ENCODE measurements around the gene NEB. TPM values are rescaled to one million over a fixed set of nuclear protein-coding genes. Genes with fewer than 3 reads are reported as not detected.

The NEB gene
- total RNA-seq, 1 donor from 2014 or later, result 0.83 TPM

DNA sequence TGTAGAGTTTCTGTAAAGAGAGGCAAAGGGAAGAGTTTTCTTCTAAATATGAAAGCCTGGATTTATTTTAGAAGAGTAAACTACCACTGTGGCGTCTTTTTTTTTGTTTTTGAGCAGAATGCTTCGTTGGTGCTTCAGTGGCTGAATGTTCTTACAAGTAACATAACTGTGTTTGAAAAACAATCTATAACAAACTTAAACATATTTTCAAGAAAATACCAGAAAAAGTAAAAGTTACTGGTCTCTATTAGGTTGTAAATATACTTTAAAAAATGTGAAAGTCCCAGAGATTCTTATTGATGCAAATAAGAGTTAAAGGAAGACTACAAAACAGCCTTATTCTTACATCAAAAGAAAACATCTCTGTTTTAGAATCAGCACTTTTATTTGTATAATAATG, 76.2 kb downstream of the NEB start:
- no peak for ATAC-seq
- H3K9me3 ChIP-seq, result no peaks in the 10 kb centered on the region
- intact Hi-C loops (cut with DNase I), result no loop called here

DNA sequence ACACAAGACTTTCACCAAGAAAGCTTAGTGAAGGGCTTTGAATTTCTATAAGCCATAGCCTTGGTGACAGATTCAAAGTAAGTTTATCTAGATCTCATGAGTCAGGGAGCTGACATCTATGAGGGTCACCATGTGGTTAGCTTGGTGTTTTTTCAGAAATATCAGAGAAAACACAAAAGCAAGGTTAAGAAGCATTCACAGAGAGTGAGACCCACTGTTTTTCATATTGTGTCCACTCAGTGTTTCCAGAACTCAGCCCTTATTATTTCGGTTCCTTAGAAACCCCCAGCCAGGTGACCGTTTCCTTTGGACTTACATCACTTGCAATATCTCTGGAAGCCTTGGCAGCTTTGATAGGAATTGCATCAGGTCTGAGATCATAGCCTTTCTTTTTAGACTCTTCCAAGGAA, 76.6 kb downstream of the NEB start:
- no peak for DNase-seq
- ATAC-seq, result no peak
- Histone ChIP-seq H3K9me3 (no peaks in the 10 kb centered on the region), H3K4me3 (no peak overlapping the region), H3K27me3 (ENCODE audit: low read depth) (no peaks in the 10 kb centered on the region), H3K36me3 (no peaks in the 10 kb centered on the region), H3K27ac (no peak overlapping the region), H3K4me1 (no peaks in the 10 kb centered on the region)
- intact Hi-C loops (cut with DNase I), result no loop called here
- TF ChIP-seq, protein P1, sequence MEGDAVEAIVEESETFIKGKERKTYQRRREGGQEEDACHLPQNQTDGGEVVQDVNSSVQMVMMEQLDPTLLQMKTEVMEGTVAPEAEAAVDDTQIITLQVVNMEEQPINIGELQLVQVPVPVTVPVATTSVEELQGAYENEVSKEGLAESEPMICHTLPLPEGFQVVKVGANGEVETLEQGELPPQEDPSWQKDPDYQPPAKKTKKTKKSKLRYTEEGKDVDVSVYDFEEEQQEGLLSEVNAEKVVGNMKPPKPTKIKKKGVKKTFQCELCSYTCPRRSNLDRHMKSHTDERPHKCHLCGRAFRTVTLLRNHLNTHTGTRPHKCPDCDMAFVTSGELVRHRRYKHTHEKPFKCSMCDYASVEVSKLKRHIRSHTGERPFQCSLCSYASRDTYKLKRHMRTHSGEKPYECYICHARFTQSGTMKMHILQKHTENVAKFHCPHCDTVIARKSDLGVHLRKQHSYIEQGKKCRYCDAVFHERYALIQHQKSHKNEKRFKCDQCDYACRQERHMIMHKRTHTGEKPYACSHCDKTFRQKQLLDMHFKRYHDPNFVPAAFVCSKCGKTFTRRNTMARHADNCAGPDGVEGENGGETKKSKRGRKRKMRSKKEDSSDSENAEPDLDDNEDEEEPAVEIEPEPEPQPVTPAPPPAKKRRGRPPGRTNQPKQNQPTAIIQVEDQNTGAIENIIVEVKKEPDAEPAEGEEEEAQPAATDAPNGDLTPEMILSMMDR (IDR thresholded peaks at IDR 0.05), result no peak

More for the DNA sequence above, 76.2 kb downstream of the NEB start:
- Histone ChIP-seq H3K27me3 (ENCODE audit: low read depth) (no peaks in the 10 kb centered on the region), H3K4me3 (no peak overlapping the region), H3K4me1 (no peaks in the 10 kb centered on the region), H3K36me3 (no peaks in the 10 kb centered on the region), H3K27ac (no peak overlapping the region)
- TF ChIP-seq, protein P1 (IDR thresholded peaks at IDR 0.05), result no peak
- no peak for DNase-seq

DNA sequence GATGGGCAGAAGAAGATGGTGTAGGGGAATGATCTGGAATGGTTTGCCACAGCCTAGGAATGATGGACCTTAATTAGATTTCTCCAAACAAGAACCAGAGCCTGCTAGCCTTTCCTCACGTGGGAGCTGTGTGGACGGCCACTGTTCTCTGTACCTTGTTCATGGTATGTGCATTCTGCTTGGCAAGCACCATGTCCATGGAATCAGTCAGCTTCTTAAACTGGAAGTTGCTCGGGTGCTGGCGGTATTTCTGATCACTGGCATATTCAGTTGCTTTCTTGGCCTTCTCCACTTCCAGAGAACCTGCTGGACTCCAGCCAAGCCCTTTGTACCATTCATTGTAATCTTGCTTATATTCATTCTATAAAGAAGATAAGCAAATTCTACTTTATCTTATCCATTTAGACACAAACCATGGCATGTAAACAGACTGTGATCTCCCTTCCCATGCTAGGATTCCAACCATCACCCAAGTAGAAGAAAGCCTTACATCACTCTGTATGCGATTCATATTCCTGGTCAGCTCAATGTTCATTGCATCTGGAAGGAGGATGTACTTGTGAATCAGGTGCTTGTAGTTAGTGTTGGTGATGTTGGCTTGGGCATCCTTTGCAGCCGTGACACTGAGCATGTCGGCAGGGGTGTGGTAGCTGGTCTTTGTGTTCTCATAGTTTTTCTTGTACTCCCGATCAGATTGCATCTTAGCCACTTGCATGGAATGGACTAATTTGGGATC, 78.4 kb downstream of the NEB start:
- DNase-seq, result no peak
- ATAC-seq, result no peak
- intact Hi-C loops (cut with DNase I), result no loop called here

DNA sequence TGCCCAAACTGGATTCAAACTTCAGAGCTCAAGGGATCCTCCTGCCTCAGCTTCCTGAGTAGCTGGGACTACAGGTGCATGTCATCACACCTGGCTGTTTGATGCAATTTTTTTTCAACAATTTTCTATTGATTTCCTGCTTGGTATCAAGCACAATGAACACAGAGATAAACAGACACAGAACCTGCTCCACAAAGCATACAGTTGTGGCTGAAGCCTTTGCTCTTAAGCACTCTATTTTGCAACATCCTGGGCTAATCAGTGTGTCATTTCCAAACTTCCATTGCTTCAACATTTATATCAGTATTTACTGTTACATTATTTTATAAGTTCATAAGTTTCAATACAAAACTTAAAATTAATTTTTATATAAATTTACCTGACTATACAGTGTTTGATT, 79.4 kb downstream of the NEB start:
- ATAC-seq (no peak), DNase-seq (no peak)
- Histone ChIP-seq H3K27me3 (ENCODE audit: low read depth) (no peaks in the 10 kb centered on the region), H3K9me3 (no peaks in the 10 kb centered on the region), H3K4me3 (no peak overlapping the region), H3K27ac (no peak overlapping the region), H3K4me1 (no peaks in the 10 kb centered on the region), H3K36me3 (no peaks in the 10 kb centered on the region)
- TF ChIP-seq, protein P1 (IDR thresholded peaks at IDR 0.05), result no peak
- intact Hi-C loops (cut with DNase I), result no loop called here

More for the DNA sequence above, 78.4 kb downstream of the NEB start:
- Histone ChIP-seq H3K4me3 (no peak overlapping the region), H3K27ac (no peak overlapping the region), H3K27me3 (ENCODE audit: low read depth) (no peaks in the 10 kb centered on the region), H3K4me1 (no peaks in the 10 kb centered on the region), H3K9me3 (no peaks in the 10 kb centered on the region), H3K36me3 (no peaks in the 10 kb centered on the region)
- TF ChIP-seq, protein P1 (IDR thresholded peaks at IDR 0.05), result no peak

DNA sequence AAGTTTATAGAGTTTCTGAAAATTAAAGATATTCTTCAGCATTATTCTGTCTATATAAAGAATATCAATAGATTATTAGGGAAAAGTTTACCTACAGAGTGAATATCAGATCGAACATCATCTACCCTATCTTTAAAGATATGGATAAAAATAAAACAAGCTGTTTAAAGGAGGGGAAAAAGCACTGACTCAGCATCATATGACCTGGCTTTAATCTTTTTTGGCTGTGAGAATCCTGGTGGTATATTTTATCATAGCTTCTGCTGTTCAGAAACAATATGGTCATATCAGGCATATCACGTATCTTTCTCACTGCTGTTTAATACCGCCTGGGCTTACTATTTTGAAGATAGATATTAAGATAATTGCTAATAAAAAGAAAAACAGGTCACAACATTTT, 80.2 kb downstream of the NEB start:
- intact Hi-C loops (cut with DNase I), result no loop called here
- no peak overlapping the region for H3K4me3 ChIP-seq
- TF ChIP-seq, protein P1 (IDR thresholded peaks at IDR 0.05), result no peak
- DNase-seq (no peak), ATAC-seq (no peak)
- H3K27ac ChIP-seq, result no peak overlapping the region
- no peaks in the 10 kb centered on the region for H3K27me3 ChIP-seq (ENCODE audit: low read depth)
- no peaks in the 10 kb centered on the region for H3K9me3 ChIP-seq
- no peaks in the 10 kb centered on the region for H3K36me3 ChIP-seq
- H3K4me1 ChIP-seq, result no peaks in the 10 kb centered on the region

All from lower lobe of right lung (tissue), 2 donors.